Tibial nerve (tissue), 4 donors: ENCODE results near the gene TFB1M. TPM values are rescaled to one million over a fixed set of nuclear protein-coding genes. Genes with fewer than 3 reads are reported as not detected.

Source experiments
- DNase-seq, 2 donors: peaks; one replicate each; pipeline ENCODE4 v3.0.0-alpha.2; 2019; ENCODE audit warnings: low spot score in 2 of 2
- H3K27ac ChIP-seq, 4 donors: fragments of 200-600 bp; sonication (generic) in 3 of 4; one replicate each; pipeline ENCODE4 v1.5.1; 2017 to 2019; ENCODE audit warnings: mild to moderate bottlenecking in 1 of 4
- H3K27me3 ChIP-seq, 2 donors: fragments of 200-600 bp; sonication (generic) in 1 of 2; one replicate each; pipeline versions ENCODE4 v1.5.1 to v1.6.0; 2017 to 2019
- H3K36me3 ChIP-seq, 3 donors: fragments of 200-600 bp; sonication (generic); one replicate each; pipeline ENCODE4 v1.5.1; 2018 to 2019
- H3K4me1 ChIP-seq, 4 donors: fragments of 200-600 bp; sonication (generic) in 3 of 4; one replicate each; pipeline ENCODE4 v1.5.1; 2017 to 2019
- H3K4me3 ChIP-seq, 4 donors: fragments of 200-600 bp; sonication (generic) in 3 of 4; one replicate each; pipeline ENCODE4 v1.5.1; 2017 to 2019; ENCODE audit warnings: mild to moderate bottlenecking in 1 of 4, moderate library complexity in 1 of 4
- H3K9me3 ChIP-seq, 4 donors: fragments of 200-600 bp; sonication (generic) in 3 of 4; one replicate each; pipeline ENCODE4 v1.5.1; 2017 to 2019
- CTCF ChIP-seq, 5 experiments: fragments of 200-600 bp in 3 of 5; fragments of 450-650 bp in 2 of 5; sonication (generic) in 3 of 5; IDR thresholded peaks; one replicate each; pipeline ENCODE4 v1.5.1; 2016 to 2019; ENCODE audit warnings: antibody characterized with exemption in 5 of 5, mild to moderate bottlenecking in 3 of 5, moderate library complexity in 2 of 5
- EP300 ChIP-seq, 2 donors: sonication (generic); formaldehyde crosslinking; IDR thresholded peaks; one replicate each; pipeline ENCODE4 v1.6.1; 2017; ENCODE audit warnings: antibody characterized with exemption in 2 of 2, mild to moderate bottlenecking in 1 of 2
- POLR2A ChIP-seq, 2 donors: fragments of 450-650 bp; IDR thresholded peaks; one replicate each; pipeline ENCODE4 v1.6.1; 2017; ENCODE audit warnings: antibody characterized with exemption in 2 of 2, mild to moderate bottlenecking in 2 of 2, moderate library complexity in 2 of 2
- WGBS, 2 donors: methylation state at CpG; one replicate each; pipeline ENCODE4 v1.1.5; 2018; 5-methylcytosine and 5-hydroxymethylcytosine counted together
- total RNA-seq, 4 donors: library from RNA; depleted of rRNA; stranded (reverse); fragments of >200 nt; gene quantifications; one replicate each; pipeline ENCODE4 v1.1.0, GENCODE V29; 2016

Gene TFB1M
- total RNA-seq, 4 donors from 2014 or later = 21.4 to 52.7 (median 22.1) TPM

- 86 to 94% methylated on average over 4 of the region's 4 CpGs for whole genome bisulfite sequencing, 2 donors
- H3K9me3 ChIP-seq = no peaks in the 10 kb centered on the region
- TF ChIP-seq EP300 (IDR thresholded peaks at IDR 0.05) = no peak
- no peak for TF ChIP-seq CTCF (IDR thresholded peaks at IDR 0.05)
- no peak for TF ChIP-seq POLR2A (IDR thresholded peaks at IDR 0.05)
- H3K4me3 ChIP-seq = no peak overlapping the region
- peaks cover 0 to 8% (median 4%) of the 10 kb centered on the region in 4 donors for H3K4me1 ChIP-seq
- DNase-seq = no peak
- peaks cover 0 to 42% (median 0%) of the 10 kb centered on the region in 3 donors for H3K36me3 ChIP-seq
- H3K27me3 ChIP-seq = no peaks in the 10 kb centered on the region
- H3K27ac ChIP-seq = no peak overlapping the region
Measured at GRCh38 chr6:155309150-155309549, 5.1 kb downstream of the TFB1M start.

- Histone ChIP-seq H3K27me3 (no peaks in the 10 kb centered on the region), H3K36me3 (peaks cover 0 to 57% (median 0%) of the 10 kb centered on the region in 3 donors), H3K4me1 (no peaks in the 10 kb centered on the region), H3K4me3 (no peak overlapping the region), H3K27ac (no peak overlapping the region), H3K9me3 (no peaks in the 10 kb centered on the region)
- no peak for DNase-seq
- WGBS, 2 donors = 69 to 77% methylated on average over 2 of the region's 2 CpGs
- TF ChIP-seq POLR2A (IDR thresholded peaks at IDR 0.05) (no peak), EP300 (IDR thresholded peaks at IDR 0.05) (no peak), CTCF (IDR thresholded peaks at IDR 0.05) (no peak)
Measured at GRCh38 chr6:155306958-155307357, 7.3 kb downstream of the TFB1M start.

- Histone ChIP-seq H3K4me1 (no peaks in the 10 kb centered on the region), H3K9me3 (no peaks in the 10 kb centered on the region), H3K36me3 (peaks cover 0 to 43% (median 0%) of the 10 kb centered on the region in 3 donors), H3K27me3 (no peaks in the 10 kb centered on the region), H3K27ac (no peak overlapping the region), H3K4me3 (no peak overlapping the region)
- DNase-seq = no peak
- 62 to 78% methylated on average over 4 of the region's 4 CpGs for WGBS, 2 donors
- TF ChIP-seq POLR2A (IDR thresholded peaks at IDR 0.05) (no peak), EP300 (IDR thresholded peaks at IDR 0.05) (no peak), CTCF (IDR thresholded peaks at IDR 0.05) (no peak)
Measured at GRCh38 chr6:155303361-155303870, 10.9 kb downstream of the TFB1M start.

- Histone ChIP-seq H3K36me3 (peaks cover 0 to 41% (median 0%) of the 10 kb centered on the region in 3 donors), H3K9me3 (no peaks in the 10 kb centered on the region)
- WGBS, 2 donors = 88 to 90% methylated on average over 2 of the region's 2 CpGs
Measured at GRCh38 chr6:155301867-155302266, 12.4 kb downstream of the TFB1M start.

GRCh38 chr6:155297669-155298068 lies 16.6 kb downstream of the TFB1M start:
- no peaks in the 10 kb centered on the region for H3K9me3 ChIP-seq
- TF ChIP-seq POLR2A (IDR thresholded peaks at IDR 0.05) = no peak
- TF ChIP-seq EP300 (IDR thresholded peaks at IDR 0.05) = no peak
- TF ChIP-seq CTCF (IDR thresholded peaks at IDR 0.05) = no peak
- H3K36me3 ChIP-seq = peaks cover 0 to 58% (median 0%) of the 10 kb centered on the region in 3 donors
- no peak overlapping the region for H3K27ac ChIP-seq
- WGBS, 2 donors = 78 to 82% methylated on average over 3 of the region's 3 CpGs
- no peak overlapping the region for H3K4me3 ChIP-seq
- no peak for DNase-seq
- no peaks in the 10 kb centered on the region for H3K4me1 ChIP-seq
- no peaks in the 10 kb centered on the region for H3K27me3 ChIP-seq

More at GRCh38 chr6:155301867-155302266, 12.4 kb downstream of the TFB1M start:
- Histone ChIP-seq H3K4me3 (no peak overlapping the region), H3K27ac (no peak overlapping the region), H3K27me3 (no peaks in the 10 kb centered on the region), H3K4me1 (no peaks in the 10 kb centered on the region)
- TF ChIP-seq EP300 (IDR thresholded peaks at IDR 0.05) (no peak), POLR2A (IDR thresholded peaks at IDR 0.05) (no peak), CTCF (IDR thresholded peaks at IDR 0.05) (no peak)
- no peak for DNase-seq
